Colonic mucosa (tissue), 4 donors: ENCODE measurements around the gene IGF2R. TPM values are rescaled to one million over a fixed set of nuclear protein-coding genes. Genes with fewer than 3 reads are reported as not detected.
"Not testable (repeated sequence)": the region's sequence is repeated elsewhere in the genome, so short reads cannot be mapped to it uniquely, and the experiment has no call there.

ENCODE experiments used
- DNase-seq: peaks from one replicate; pipeline ENCODE4 v3.0.0-alpha.2; 2020
- H3K27ac ChIP-seq: fragments of 200-600 bp; one replicate; pipeline ENCODE4 v1.8.0; 2021
- H3K27me3 ChIP-seq: fragments of 200-600 bp; one replicate; pipeline ENCODE4 v1.8.0; 2021
- H3K36me3 ChIP-seq: fragments of 200-600 bp; one replicate; pipeline ENCODE4 v1.8.0; 2021
- H3K4me1 ChIP-seq: fragments of 200-600 bp; one replicate; pipeline ENCODE4 v1.8.0; 2021; ENCODE audit warnings: mild to moderate bottlenecking
- H3K4me3 ChIP-seq: fragments of 200-600 bp; one replicate; pipeline ENCODE4 v1.8.0; 2021
- H3K9ac ChIP-seq, 2 donors: one replicate each; pipeline ENCODE4 v1.7.0; 2013; ENCODE audit warnings: control low read depth in 2 of 2, low read depth in 2 of 2, low read length in 2 of 2
- H3K9me3 ChIP-seq: fragments of 200-600 bp; one replicate; pipeline ENCODE4 v1.8.0; 2021
- CTCF ChIP-seq: fragments of 200-600 bp; IDR thresholded peaks from one replicate; pipeline ENCODE4 v1.8.0; 2022; ENCODE audit warnings: antibody characterized with exemption, mild to moderate bottlenecking
- intact Hi-C: fragments of 100-400 bp; cut with DNase I; formaldehyde crosslinking; loops from one replicate; pipeline ENCODE4 v1.14.1; 2022
- total RNA-seq, 2 donors: library from RNA; stranded (reverse); fragmentation: NEBNext Ultra II Directional in 1 of 2; extraction: Animal tissue kit (Norgen Biotek cat#: 25700) in 1 of 2; gene quantifications; one replicate each; pipeline ENCODE4 v1.2.1, GENCODE V29; 2021
- donor health status: healthy.
- donor health status: DM: no; HTN: no; CAD: no.
- donor health status: DM: no; HTN: no; CAD: no.

The IGF2R gene
- total RNA-seq, 2 donors from 2014 or later, result 73.8 to 84.4 TPM

GRCh38 chr6:159997498-159998101, 28.7 kb downstream of the IGF2R start:
- Histone ChIP-seq H3K9me3 (no peaks in the 10 kb centered on the region), H3K9ac (no peak overlapping the region), H3K4me3 (no peak overlapping the region), H3K4me1 (no peaks in the 10 kb centered on the region), H3K27me3 (no peaks in the 10 kb centered on the region), H3K36me3 (no peaks in the 10 kb centered on the region), H3K27ac (no peak overlapping the region)
- no peak for TF ChIP-seq CTCF
- no peak for DNase-seq
- intact Hi-C loops, result no loop called here

DNA sequence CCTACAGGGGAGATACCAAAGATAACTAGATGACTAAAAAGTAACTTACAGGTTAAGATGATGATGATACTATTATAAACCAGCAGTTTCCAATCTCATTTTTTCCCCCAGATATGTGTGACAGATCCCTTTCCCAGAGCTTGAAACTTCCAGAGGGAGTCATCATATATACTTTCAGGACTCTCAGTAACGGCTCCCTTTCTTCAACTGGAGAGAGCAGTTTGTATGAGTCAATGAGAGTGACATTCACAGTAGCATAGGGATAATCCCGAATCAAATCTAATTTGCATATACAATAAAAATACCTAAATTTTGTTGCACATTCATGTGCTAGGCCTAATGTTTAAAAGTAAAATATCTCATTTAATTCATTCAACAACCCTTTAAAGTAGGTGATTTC, 29.7 kb downstream of the IGF2R start:
- no peak for DNase-seq
- Histone ChIP-seq H3K27ac (no peak overlapping the region), H3K27me3 (no peaks in the 10 kb centered on the region), H3K36me3 (no peaks in the 10 kb centered on the region), H3K9me3 (no peaks in the 10 kb centered on the region), H3K4me3 (no peak overlapping the region), H3K9ac (no peak overlapping the region), H3K4me1 (no peaks in the 10 kb centered on the region)
- intact Hi-C loops, result no loop called here
- no peak for TF ChIP-seq CTCF

DNA sequence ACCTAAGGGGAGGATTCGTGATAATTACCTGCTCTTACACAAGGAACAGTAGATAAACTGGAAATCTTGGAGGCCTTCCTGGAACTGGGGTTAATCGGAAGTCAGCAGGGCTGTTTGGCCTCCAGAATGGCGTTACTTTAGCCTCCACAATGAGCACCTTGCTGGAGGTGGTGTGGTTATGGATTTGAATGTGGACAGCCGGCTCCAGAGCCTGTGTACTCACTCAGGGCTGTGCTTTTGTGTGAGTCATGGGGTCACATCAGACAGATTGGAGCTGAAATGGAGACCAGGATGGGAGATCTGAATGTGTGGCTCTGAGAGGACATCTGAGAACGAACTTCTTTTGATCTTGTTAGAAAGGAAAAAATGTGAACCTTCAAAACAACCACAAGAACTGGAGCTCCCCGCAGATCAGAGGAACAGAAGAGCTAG, 30.4 kb downstream of the IGF2R start:
- no peaks in the 10 kb centered on the region for H3K9me3 ChIP-seq
- no peak for DNase-seq
- no peaks in the 10 kb centered on the region for H3K27me3 ChIP-seq
- H3K27ac ChIP-seq, result no peak overlapping the region
- intact Hi-C loops, result no loop called here
- no peak overlapping the region for H3K4me3 ChIP-seq
- no peaks in the 10 kb centered on the region for H3K4me1 ChIP-seq
- H3K36me3 ChIP-seq, result no peaks in the 10 kb centered on the region
- no peak overlapping the region for H3K9ac ChIP-seq
- no peak for TF ChIP-seq CTCF

DNA sequence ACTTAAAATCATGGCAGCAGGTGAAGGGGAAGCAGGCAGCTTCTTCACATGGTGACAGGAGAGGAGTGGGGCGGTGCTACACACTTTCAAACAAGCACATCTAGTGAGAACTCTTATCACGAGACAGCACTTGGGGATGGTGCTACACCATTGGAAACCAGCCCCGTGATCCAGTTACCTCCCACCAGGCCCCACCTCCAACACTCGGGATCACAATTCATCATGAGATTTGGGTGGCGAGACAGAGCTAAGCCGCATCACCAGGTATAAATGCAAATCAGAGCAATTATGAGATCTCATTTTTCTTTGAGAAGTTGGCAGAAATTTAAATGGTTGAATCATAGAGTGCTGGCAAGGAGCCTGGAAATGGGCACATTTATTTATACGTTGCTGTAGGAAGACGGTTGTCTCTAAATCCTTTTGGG, 31.4 kb downstream of the IGF2R start:
- H3K27ac ChIP-seq, result no peak overlapping the region
- no peak for TF ChIP-seq CTCF
- H3K4me1 ChIP-seq, result no peaks in the 10 kb centered on the region

DNA sequence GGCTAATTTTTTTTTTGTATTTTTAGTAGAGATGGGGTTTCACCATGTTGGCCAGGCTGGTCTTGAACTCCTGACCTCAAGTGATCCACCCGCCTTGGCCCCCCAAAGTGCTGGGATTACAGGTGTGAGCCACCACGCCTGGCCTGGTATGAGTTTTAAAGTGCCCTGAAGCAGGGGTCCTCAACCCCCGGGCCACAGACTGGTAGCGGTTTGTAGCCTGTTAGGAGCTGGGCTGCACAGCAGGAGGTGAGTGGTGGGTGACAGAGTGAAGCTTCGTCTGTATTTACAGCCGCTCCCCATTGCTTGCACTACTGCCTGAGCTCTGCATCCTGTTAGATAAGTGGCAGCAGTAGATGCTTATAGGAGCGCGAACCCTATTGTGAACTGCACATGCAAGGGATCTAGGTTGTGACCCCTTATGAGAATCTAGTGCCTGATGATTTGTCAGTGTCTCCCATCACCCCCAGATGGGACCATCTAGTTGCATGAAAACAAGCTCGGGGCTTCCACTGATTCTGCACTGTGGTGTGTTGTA, 32.1 kb downstream of the IGF2R start:
- H3K9me3 ChIP-seq, result not testable (repeated sequence)

More for the DNA sequence above, 31.4 kb downstream of the IGF2R start:
- DNase-seq, result no peak
- no peaks in the 10 kb centered on the region for H3K36me3 ChIP-seq
- H3K9me3 ChIP-seq, result no peaks in the 10 kb centered on the region
- intact Hi-C loops, result no loop called here
- H3K9ac ChIP-seq, result no peak overlapping the region
- H3K27me3 ChIP-seq, result no peaks in the 10 kb centered on the region
- no peak overlapping the region for H3K4me3 ChIP-seq

DNA sequence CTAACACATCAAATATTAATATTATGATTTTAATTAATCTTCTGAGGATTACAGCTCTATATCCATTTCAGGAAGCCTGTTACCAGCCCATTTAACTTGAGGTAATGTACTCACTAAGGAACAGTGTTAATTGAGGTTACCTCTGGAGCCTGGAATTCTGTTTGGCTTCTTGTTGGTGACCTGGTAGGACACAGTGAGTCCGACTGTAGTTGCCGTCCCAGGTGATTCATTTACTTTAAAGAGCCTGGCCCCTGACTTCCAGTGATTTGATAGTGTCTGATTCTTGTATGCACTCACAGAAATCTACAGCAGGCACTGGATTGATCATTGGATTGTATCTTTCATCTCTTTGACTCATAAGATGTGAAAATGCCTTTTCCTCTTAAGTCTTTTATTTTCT, 34.0 kb downstream of the IGF2R start:
- intact Hi-C loops, result no loop called here
- no peak overlapping the region for H3K4me3 ChIP-seq
- no peaks in the 10 kb centered on the region for H3K4me1 ChIP-seq
- H3K9ac ChIP-seq, result no peak overlapping the region
- no peaks in the 10 kb centered on the region for H3K27me3 ChIP-seq
- DNase-seq, result no peak
- TF ChIP-seq CTCF, result no peak
- no peaks in the 10 kb centered on the region for H3K9me3 ChIP-seq
- no peak overlapping the region for H3K27ac ChIP-seq
- no peaks in the 10 kb centered on the region for H3K36me3 ChIP-seq

More for the DNA sequence above, 32.1 kb downstream of the IGF2R start:
- H3K4me3 ChIP-seq, H3K9ac ChIP-seq, intact Hi-C loops, H3K27ac ChIP-seq, H3K36me3 ChIP-seq, H3K27me3 ChIP-seq, DNase-seq, H3K4me1 ChIP-seq: not testable (repeated sequence)
